HG03103 (cell line): ENCODE data around the gene WDR27.

Experiments used
- ATAC-seq: cut with Tn5 transposase; IDR thresholded peaks from one replicate; pipeline ENCODE4 v1.9.1; 2021; ENCODE audit warnings: low read depth; ENCODE audit not compliant: unreplicated experiment

The WDR27 gene

DNA sequence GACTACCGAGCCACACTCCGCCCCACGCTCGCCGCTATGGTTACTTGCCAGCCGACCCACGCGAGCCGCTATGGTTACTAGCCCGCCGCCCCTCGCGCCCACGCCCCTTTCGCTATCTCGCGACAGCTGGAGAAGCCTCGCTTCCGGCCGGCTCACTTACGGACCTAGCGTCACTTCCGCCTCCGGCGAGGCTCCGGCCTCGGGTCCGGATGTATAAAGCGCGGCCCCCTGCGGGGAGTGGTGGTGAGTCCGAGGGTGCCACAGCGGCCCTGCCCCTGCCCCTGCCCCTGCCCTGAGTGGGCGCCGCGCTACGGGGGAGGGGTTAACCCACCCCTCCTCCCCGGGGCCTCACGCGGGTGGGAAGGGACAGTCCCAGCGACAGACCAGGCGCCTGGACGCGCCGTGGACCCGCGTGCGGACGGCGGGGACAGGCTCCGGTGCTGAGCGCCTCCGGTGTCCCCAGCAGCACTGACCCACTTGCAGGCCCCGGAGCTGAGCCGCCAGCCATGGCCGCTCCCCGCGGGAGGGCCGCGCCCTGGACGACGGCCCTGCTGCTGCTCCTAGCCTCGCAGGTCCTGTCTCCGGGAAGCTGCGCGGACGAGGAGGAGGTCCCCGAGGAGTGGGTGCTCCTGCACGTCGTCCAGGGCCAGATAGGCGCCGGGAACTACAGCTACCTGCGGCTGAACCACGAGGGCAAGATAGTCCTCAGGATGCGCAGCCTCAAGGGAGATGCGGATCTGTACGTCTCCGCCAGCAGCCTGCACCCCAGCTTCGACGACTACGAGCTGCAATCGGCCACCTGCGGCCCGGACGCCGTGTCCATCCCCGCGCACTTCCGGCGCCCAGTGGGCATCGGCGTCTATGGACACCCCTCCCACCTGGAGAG lies at the start of gene WDR27, which contains the start of gene C6orf120:
Gene WDR27, minus strand, starts transcription at position 76 of the 886 bp plus-strand sequence. CDS start 13,024 bp downstream, outside the sequence.
Gene C6orf120, plus strand, starts transcription at position 173 of the 886 bp plus-strand sequence. Its CDS starts 334 bp downstream, at position 507.
- peak; percentile 88 for ATAC-seq

- ATAC-seq, result no peak
Measured at GRCh38 chr6:169746556-169746955, 44.7 kb upstream of the WDR27 start.

GRCh38 chr6:169745405-169745804 lies 43.6 kb upstream of the WDR27 start:
- no peak for ATAC-seq

- no peak for ATAC-seq
Measured at GRCh38 chr6:169741344-169741743, 39.5 kb upstream of the WDR27 start.

GRCh38 chr6:169738976-169739529 lies 37.2 kb upstream of the WDR27 start:
- no peak for ATAC-seq

GRCh38 chr6:169738204-169738975 lies 36.6 kb upstream of the WDR27 start:
- ATAC-seq, result no peak

- ATAC-seq, result no peak
Measured at GRCh38 chr6:169729961-169730360, 28.1 kb upstream of the WDR27 start.

DNA sequence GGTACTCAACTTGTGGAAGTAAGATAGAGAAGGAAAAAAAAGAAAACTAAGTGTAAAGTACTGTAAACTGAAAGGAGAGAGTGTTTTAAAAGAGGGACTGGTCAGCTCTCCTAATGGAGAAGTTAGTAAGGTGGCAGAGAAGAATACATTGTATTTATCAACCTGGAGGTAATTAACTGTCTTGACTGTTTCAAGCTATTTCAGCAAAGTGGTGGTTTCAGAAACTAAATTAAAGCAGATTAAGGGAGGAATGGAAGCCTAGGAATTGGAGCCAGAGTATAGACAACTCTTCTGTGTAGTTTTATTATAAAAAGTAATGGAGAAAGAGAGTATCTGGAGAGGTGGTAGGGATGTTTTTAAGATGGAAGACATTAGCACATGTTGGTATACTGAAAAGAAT lies 25.1 kb upstream of the WDR27 start:
- no peak for ATAC-seq

GRCh38 chr6:169726049-169726400 lies 24.2 kb upstream of the WDR27 start:
- no peak for ATAC-seq

- peak; percentile 19 for ATAC-seq
Measured at GRCh38 chr6:169725125-169726048, 23.6 kb upstream of the WDR27 start.

DNA sequence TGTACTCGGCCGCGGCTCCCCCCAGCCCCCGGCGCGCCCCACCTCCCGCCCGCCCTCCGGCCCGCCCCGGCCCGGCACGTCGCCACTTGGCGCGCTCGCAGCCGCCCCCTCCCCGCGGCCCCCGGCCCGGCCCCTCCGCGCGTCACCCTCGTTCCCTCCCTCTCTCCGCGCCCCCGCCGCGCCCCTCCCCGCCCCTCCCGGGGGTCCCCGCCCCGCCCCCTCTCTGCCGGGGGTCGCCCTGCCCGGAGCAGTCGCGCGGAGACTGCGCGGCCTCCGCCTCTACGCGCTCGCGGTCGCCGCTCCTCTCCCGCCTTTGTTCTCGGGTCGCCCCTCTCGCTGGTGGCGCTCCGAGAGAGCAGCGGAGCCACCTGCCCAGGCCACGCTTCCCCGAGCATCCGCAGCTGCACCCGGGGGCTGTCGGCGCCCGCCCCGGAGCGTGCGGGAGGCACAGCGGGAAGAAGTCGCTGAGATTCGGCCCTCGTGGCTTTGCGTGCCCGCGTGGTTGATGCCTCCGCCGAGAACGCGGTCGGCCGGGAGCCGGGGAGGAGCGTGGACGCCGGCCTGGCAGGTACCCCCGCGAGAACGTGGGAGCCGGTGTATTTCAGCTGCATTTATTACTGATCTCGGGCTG lies 22.8 kb upstream of the WDR27 start, which contains the start of gene PHF10:
Gene PHF10, minus strand, starts transcription at position 7 of the 631 bp plus-strand sequence. CDS start 569 bp downstream, outside the sequence.
- ATAC-seq, result peak; percentile 33

DNA sequence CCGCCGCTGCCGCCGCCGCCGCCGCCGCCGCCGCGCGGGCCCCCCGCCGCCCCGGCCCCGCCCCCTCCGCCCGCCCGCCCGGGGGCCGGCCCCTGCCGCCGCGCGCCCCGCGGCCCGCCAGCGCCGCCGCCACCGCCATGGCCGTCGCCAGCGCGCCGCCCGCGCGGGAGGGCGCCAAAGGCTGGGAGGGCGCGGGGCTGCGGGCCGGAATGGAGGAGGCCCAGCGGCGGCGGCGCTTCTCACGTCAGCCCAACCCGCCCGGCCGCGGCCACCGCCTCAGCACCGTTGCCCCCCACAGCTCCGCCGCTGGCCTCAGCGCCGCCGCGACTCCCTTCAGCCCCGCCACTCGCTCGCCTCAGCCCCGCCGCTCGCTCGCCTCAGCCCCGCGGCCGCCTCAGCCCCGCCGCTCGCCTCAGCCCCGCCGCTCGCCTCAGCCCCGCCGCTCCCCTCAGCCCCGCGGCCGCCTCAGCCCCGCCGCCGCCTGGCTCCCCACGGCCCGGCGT lies 22.2 kb upstream of the WDR27 start:
- ATAC-seq, result peak; percentile 29

DNA sequence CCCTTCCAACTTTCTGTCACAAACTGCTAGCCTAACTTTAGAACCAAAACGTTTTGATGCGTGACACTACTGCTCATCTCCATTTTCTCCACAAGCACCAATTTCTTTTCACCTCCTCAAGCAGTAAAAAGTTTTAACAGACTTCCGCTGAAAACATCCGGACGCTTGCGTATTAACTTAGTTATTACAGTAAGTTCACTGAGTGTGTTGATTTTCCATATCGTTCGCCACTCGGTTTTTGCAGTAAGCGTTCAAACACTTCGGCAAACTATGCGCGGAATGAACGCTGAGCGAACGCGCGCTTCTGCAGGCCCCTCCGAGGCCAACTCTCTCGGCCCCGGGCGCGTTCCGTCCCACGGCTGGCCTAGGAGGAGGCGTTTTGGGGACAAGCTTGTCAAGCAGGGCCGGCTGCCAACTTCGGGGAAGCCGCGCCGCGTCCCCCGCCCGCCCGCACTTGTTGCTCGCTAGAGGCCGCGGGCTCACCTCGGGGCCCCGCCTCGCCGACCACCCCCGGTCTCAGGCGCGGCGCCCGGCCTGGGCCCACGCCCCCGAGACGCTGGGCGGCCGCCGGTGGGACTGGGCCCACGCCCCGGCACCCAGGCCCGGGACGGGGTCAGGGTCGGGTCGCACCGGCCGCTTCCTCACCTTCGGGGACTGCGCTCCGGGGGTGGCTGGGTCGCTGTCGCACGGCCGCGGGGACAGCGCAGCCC lies 21.5 kb upstream of the WDR27 start:
- peak; percentile 27 for ATAC-seq

DNA sequence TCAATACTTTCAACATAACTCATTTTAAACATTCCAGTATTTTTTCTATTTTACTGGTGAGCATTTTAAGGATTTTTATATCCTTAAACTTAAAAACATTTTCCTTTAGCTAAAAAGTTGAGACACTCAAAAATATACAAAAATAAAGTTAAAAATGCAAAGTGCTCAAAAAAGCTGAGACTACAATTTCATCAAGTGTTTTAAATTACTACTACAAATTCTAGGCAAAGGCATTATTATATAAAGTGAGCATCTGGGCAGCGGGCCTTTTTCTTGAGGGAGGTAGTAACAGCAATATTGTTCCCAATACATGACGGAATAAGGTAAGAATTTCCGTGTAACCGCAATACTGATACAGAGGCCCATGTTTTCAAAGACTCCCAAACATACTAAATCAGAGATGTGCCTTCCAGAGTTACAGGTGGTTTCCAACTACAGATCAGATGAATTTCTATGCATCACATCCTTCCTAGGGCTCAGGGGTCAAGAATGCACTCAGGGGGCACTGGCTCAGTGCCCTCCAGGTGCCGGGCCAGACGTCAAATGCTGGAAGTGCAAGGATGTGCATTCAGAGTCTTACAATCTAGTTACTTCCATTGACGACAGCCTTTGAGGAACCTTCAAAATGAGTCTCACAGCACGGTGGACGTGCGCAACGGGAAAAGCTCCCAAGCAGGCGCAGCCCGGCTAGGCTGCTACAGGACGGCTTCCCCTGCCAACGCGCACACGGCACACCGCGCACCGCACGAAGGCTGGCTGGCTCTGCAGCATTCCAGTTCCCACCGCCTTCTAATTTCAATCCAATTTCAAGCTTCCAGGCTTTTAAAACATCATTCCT lies 20.8 kb upstream of the WDR27 start:
- no peak for ATAC-seq

- ATAC-seq, result no peak
Measured at GRCh38 chr6:169720207-169720855, 18.5 kb upstream of the WDR27 start.

- ATAC-seq, result no peak
Measured at GRCh38 chr6:169719117-169719516, 17.3 kb upstream of the WDR27 start.

DNA sequence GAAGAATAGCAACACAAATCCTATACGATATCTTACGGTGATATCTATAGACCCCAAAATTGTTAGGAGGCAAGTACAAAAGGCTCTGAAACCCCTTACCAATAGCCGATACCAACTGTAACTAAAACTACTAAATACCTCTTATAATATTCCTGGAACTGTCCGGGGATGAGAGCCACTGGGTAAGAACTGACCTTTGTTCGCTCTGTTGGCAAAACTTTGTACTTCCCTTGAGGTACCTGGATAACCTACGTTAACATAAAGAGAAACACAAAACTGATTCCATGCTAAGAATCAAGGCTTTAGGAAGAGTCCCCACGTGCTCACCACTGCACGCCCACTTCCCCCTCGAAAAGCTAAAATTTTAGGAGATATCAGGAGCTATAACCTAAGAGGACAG lies 12.8 kb upstream of the WDR27 start:
- no peak for ATAC-seq
